Measurements from ENCODE around the gene RGS6.

DNA sequence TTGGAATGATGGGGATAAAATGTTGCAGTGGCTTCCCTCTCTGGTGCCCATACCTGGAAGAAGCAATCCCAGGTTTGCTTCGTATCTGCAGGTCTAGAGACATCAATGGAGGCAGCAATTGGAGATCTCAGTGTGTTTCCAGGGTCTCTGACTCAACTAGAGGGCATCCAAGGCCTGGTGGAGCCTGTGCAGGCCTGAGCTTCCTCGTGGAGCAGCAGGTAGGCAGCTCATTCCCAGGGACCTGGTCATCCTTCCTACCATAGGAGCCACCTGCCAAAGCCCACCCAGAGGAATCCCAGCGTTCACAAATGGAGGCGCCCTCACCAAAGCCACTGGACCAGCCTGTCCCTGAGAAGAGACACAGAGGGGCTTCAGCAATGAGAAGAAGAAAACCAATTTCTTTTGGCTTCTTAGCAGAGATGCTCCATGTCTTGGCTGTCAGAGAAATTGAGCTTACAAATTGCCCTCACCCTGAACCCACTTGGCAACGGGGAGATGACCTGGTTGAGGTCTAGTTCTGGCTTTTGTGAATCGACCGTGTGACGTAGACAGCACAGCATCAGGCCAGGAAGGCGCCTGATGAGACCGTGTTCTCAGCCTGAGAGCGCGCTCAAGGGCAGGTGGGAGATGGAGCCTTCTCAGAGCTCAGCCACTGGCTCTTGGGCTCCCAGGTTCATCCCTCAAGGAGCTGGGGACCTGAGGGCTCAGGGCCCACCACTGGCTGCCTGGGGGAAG is 678.0 kb downstream of the RGS6 start:
- no peak for TF ChIP-seq POLR2A (IDR thresholded peaks at IDR 0.05; ENCODE audit: low read depth, low read length)
- TF ChIP-seq TAF1 (IDR thresholded peaks at IDR 0.05; ENCODE audit: low read depth, low read length), result no peak
- no peak for TF ChIP-seq POLR2AphosphoS5 (IDR thresholded peaks at IDR 0.05; ENCODE audit: low read depth, low read length)
